Breast epithelium (tissue), 4 donors: ENCODE results near the gene TBC1D8. TPM values are rescaled to one million over a fixed set of nuclear protein-coding genes. Genes with fewer than 3 reads are reported as not detected.

Source experiments
- DNase-seq, 2 donors: peaks; one replicate each; pipeline ENCODE4 v3.0.0-alpha.2; 2019; ENCODE audit warnings: low spot score in 2 of 2
- H3K27ac ChIP-seq, 2 donors: fragments of 200-600 bp; sonication (generic) in 1 of 2; one replicate each; pipeline ENCODE4 v1.5.1; 2016 to 2019; ENCODE audit warnings: mild to moderate bottlenecking in 1 of 2
- H3K27me3 ChIP-seq, 2 donors: fragments of 200-600 bp; sonication (generic) in 1 of 2; one replicate each; pipeline versions ENCODE4 v1.5.1 to v1.6.0; 2017 to 2019; ENCODE audit warnings: control low read depth in 1 of 2, mild to moderate bottlenecking in 1 of 2
- H3K36me3 ChIP-seq: fragments of 200-600 bp; one replicate; pipeline ENCODE4 v1.5.1; 2019
- H3K4me1 ChIP-seq, 2 donors: fragments of 200-600 bp; sonication (generic); one replicate each; pipeline ENCODE4 v1.5.1; 2016 to 2019; ENCODE audit warnings: control low read depth in 1 of 2
- H3K4me3 ChIP-seq, 3 donors: fragments of 200-600 bp; sonication (generic); 1 replicate in 2 of 3; 2 replicates in 1 of 3; pipeline ENCODE4 v1.5.1; 2016 to 2019; ENCODE audit warnings: mild to moderate bottlenecking in 3 of 3, moderate library complexity in 2 of 3
- H3K9me3 ChIP-seq, 2 donors: fragments of 200-600 bp; sonication (generic) in 1 of 2; one replicate each; pipeline ENCODE4 v1.5.1; 2016 to 2019; ENCODE audit warnings: control low read depth in 1 of 2
- POLR2A ChIP-seq: fragments of 450-650 bp; IDR thresholded peaks from one replicate; pipeline ENCODE4 v1.6.1; 2016; ENCODE audit warnings: antibody characterized with exemption, mild to moderate bottlenecking, moderate library complexity
- POLR2AphosphoS5 ChIP-seq, 3 donors: sonication (generic); formaldehyde crosslinking; IDR thresholded peaks; one replicate each; pipeline ENCODE4 v1.6.1; 2017; ENCODE audit warnings: antibody characterized with exemption in 3 of 3
- intact Hi-C: fragments of 100-400 bp; cut with DNase I; formaldehyde crosslinking; loops from one replicate; pipeline ENCODE4 v1.15.1; 2023; ENCODE audit warnings: low total_unique reads
- total RNA-seq, 3 donors: library from RNA; depleted of rRNA; stranded (reverse); fragments of >200 nt; gene quantifications; one replicate each; pipeline ENCODE4 v1.1.0, GENCODE V29; 2016
- TF ChIP-seq, protein P1 (sequence below), 3 donors: fragments of 450-650 bp; IDR thresholded peaks; one replicate each; pipeline ENCODE4 v1.5.1; 2016 to 2017; ENCODE audit warnings: antibody characterized with exemption in 3 of 3, mild to moderate bottlenecking in 3 of 3, moderate library complexity in 3 of 3

TBC1D8 gene
- total RNA-seq, 3 donors from 2014 or later, result 19.5 to 92.4 (median 89.7) TPM

DNA sequence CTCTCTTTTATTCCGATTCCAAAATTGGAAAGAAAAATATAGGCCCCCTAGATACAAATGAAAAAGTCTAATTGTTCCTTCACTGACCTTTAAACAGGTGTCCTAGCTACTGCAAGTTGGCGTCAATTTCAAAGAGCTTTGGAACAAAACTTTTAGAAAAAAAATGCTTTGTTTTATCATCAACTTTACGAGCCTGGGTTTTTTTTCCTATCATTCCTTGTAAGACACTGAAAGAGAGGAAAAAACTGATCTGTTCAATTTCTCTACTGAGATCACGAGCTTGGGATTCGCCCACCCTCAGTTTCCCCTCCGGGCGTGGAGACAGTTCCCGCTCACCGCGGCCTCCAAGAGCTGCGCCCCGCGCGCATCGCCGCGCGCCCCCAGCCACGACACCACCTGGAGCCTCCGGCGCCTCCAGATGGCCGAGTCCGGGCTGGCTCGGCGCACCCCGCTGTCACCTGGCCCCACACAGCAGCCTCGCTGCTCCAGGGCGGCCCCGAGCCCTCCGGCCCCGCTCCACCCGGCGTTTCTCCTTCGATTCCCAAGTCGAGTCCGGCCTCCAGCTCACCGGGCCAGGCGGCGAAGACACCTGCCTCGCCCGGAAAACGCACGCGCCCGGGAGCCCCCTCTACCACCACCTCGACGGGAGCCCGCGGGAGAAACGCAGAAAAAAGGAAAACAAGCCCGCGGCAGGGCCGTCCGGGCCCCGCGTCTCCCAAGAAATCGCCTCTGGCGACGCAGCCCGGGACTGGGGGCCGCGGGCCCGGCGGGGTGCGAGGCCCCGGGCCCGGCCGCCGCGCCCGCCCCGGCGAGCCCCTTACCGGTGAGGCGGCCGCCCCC lies 656 bp downstream of the TBC1D8 start:
- Histone ChIP-seq H3K9me3 (no peaks in the 10 kb centered on the region), H3K4me3 (peak overlapping the region; percentile 60 to 89 (median 79)), H3K4me1 (no peaks in the 10 kb centered on the region), H3K36me3 (no peaks in the 10 kb centered on the region), H3K27ac (peak overlapping the region; percentile 77 to 83), H3K27me3 (no peaks in the 10 kb centered on the region)
- TF ChIP-seq POLR2AphosphoS5 (IDR thresholded peaks at IDR 0.05), result peak in 1 of 3 donors; percentile 20
- TF ChIP-seq, protein P1, sequence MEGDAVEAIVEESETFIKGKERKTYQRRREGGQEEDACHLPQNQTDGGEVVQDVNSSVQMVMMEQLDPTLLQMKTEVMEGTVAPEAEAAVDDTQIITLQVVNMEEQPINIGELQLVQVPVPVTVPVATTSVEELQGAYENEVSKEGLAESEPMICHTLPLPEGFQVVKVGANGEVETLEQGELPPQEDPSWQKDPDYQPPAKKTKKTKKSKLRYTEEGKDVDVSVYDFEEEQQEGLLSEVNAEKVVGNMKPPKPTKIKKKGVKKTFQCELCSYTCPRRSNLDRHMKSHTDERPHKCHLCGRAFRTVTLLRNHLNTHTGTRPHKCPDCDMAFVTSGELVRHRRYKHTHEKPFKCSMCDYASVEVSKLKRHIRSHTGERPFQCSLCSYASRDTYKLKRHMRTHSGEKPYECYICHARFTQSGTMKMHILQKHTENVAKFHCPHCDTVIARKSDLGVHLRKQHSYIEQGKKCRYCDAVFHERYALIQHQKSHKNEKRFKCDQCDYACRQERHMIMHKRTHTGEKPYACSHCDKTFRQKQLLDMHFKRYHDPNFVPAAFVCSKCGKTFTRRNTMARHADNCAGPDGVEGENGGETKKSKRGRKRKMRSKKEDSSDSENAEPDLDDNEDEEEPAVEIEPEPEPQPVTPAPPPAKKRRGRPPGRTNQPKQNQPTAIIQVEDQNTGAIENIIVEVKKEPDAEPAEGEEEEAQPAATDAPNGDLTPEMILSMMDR (IDR thresholded peaks at IDR 0.05), result no peak
- no peak for DNase-seq
- intact Hi-C loops, result no loop called here

DNA sequence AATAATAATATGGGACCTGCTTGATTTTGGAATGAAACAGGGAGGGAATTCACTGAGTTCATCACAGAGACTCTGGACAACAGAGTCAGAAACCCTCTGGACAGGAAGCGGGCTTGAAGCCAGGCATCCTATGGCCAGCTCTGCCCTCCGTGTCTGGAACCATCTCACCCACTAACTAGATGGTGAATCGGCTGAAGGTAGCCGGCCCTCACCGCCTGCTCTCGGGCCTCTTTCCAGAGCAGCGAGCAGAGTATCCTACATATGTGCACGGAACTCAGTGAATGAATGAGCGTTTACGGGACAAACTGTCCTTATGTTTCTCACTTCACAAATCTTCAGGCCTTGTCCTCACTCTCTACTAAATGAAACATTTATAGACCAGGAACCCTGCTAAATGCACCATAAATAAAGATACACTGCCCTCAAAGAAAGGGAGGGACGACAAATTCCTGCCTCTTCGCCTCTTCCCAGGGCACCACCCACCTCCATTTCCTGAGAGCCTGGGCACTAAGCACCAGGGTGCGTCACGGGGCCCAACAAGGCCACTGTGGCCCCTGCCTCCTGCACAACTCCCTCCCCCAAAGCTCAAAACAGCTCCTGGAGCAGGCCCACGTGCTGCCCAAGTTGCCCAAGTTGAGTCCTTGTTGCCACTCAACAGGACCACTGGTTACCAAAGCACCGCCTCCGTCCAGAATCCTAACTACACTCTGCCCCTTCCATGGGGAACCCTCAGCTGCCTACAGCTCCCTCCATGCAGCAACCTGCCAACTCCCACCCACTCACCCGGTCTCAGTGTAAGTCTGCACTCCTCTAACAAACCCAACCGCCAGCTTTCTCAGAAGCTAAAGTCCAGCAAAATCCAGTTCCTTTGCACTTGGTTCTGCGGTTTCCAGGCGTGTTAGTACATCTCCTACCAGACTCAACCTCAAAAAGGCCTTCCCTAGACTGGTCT lies 1.7 kb downstream of the TBC1D8 start:
- peak overlapping the region; percentile 60 to 89 (median 79) for H3K4me3 ChIP-seq
- TF ChIP-seq POLR2AphosphoS5 (IDR thresholded peaks at IDR 0.05), result no peak
- TF ChIP-seq, protein P1 (IDR thresholded peaks at IDR 0.05), result no peak
- TF ChIP-seq POLR2A, result no peak
- DNase-seq, result no peak
- peak overlapping the region; percentile 3 to 77 for H3K27ac ChIP-seq
- no peaks in the 10 kb centered on the region for H3K36me3 ChIP-seq
- no peaks in the 10 kb centered on the region for H3K27me3 ChIP-seq
- no peaks in the 10 kb centered on the region for H3K9me3 ChIP-seq
- intact Hi-C loops, result no loop called here
- H3K4me1 ChIP-seq, result no peaks in the 10 kb centered on the region

DNA sequence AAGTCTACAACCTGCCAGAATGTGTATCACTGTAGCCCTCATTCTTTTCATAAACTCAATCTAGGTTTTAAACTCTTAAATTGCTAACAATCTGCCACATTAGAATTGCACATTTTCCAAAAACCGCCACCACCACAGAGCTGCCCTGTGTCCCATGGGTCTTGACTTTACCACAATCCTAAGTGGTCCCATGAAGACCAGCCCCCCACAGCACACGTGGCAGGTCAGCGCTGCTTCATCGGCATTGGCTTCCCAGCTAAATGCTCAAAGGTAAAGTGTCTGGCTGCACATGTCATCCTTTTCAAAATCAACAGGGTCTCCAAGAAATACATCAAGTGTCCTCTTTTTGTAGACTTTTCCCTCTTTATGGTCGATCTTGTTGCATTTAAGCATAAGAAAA lies 2.4 kb downstream of the TBC1D8 start:
- Histone ChIP-seq H3K4me1 (no peaks in the 10 kb centered on the region), H3K4me3 (no peak overlapping the region)
- no peak for DNase-seq

DNA sequence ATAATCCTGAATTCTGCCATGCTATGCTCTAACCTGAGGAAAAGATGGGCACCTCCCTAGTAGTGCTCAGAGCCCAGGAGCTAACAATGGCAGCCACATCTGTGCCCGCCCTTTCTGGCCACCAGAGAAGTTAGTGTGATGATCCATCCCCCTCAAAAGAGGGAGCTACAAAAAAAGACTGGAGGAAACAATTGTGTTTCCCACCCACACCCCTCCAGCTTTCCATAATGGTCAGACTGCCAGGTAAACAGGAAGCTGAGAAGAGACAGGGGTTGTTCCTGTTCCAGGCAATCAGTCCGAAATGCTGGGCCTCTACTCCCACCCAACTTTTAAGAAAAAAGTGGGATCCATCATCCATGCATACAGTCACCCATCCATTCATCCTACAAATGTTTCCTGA lies 3.2 kb downstream of the TBC1D8 start:
- no peak overlapping the region for H3K4me3 ChIP-seq
- H3K4me1 ChIP-seq, result no peaks in the 10 kb centered on the region
- H3K36me3 ChIP-seq, result no peaks in the 10 kb centered on the region
- intact Hi-C loops, result no loop called here
- no peak for DNase-seq
- no peaks in the 10 kb centered on the region for H3K9me3 ChIP-seq
- H3K27ac ChIP-seq, result no peak overlapping the region
- no peaks in the 10 kb centered on the region for H3K27me3 ChIP-seq
- TF ChIP-seq POLR2AphosphoS5 (IDR thresholded peaks at IDR 0.05) (no peak), POLR2A (no peak)
- TF ChIP-seq, protein P1 (IDR thresholded peaks at IDR 0.05), result no peak

More for the DNA sequence above, 2.4 kb downstream of the TBC1D8 start:
- TF ChIP-seq POLR2AphosphoS5 (IDR thresholded peaks at IDR 0.05) (no peak), POLR2A (no peak)
- TF ChIP-seq, protein P1 (IDR thresholded peaks at IDR 0.05), result no peak
- Histone ChIP-seq H3K9me3 (no peaks in the 10 kb centered on the region), H3K27me3 (no peaks in the 10 kb centered on the region), H3K27ac (no peak overlapping the region), H3K36me3 (no peaks in the 10 kb centered on the region)
- intact Hi-C loops, result no loop called here
